ENCODE data around the gene GTSE1. TPM values are rescaled to one million over a fixed set of nuclear protein-coding genes. Genes with fewer than 3 reads are reported as not detected.

GTSE1 gene
- total RNA-seq, 1 donor, result 10.4 TPM

DNA sequence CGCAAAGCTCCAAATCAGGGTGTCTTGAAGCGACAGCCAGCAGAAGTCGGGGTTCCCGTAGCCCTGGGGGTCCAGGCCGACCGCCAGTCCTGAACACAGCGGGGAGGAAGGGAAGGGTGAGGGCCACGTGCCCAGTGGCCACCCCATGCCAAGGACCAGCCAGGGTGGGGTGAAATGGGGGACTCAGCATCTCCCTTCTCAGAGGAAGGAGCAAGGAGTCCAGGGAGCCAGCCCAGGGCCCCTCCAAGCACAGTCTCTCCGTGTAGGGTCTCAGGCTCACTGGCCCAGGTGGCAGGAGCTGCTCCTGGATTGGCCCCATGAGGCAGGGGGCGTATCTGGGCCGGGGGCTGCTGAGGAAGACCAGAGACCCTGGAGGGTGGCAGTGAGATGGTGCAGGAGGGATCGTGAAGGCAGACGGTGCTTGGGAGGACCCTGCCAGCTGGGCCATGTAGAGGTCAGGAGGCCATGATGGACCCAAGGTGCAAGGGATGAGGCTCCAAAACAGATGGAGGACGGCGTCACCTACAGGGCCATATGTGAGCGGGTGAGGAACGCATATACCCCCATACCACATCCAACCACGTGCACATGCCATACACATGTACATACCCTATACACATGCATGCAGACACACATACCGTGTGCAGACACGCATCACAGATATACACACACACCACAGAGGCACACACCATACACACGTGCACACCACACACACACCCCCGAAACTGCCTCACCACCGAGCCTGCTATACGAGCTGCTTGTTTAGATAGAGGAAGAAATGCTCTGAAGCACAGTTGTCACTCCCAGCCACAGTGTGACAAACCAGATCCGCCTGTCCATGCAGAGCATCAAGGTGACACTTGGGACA lies 73.3 kb downstream of the GTSE1 start:
- no peak for DNase-seq (ENCODE audit: low read depth)
- TF ChIP-seq, protein P1, sequence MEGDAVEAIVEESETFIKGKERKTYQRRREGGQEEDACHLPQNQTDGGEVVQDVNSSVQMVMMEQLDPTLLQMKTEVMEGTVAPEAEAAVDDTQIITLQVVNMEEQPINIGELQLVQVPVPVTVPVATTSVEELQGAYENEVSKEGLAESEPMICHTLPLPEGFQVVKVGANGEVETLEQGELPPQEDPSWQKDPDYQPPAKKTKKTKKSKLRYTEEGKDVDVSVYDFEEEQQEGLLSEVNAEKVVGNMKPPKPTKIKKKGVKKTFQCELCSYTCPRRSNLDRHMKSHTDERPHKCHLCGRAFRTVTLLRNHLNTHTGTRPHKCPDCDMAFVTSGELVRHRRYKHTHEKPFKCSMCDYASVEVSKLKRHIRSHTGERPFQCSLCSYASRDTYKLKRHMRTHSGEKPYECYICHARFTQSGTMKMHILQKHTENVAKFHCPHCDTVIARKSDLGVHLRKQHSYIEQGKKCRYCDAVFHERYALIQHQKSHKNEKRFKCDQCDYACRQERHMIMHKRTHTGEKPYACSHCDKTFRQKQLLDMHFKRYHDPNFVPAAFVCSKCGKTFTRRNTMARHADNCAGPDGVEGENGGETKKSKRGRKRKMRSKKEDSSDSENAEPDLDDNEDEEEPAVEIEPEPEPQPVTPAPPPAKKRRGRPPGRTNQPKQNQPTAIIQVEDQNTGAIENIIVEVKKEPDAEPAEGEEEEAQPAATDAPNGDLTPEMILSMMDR (IDR thresholded peaks at IDR 0.05; ENCODE audit: insufficient read depth, low read depth, low read length), result no peak
- H3K4me3 ChIP-seq (ENCODE audit: low read depth, low read length), result no peak overlapping the region

DNA sequence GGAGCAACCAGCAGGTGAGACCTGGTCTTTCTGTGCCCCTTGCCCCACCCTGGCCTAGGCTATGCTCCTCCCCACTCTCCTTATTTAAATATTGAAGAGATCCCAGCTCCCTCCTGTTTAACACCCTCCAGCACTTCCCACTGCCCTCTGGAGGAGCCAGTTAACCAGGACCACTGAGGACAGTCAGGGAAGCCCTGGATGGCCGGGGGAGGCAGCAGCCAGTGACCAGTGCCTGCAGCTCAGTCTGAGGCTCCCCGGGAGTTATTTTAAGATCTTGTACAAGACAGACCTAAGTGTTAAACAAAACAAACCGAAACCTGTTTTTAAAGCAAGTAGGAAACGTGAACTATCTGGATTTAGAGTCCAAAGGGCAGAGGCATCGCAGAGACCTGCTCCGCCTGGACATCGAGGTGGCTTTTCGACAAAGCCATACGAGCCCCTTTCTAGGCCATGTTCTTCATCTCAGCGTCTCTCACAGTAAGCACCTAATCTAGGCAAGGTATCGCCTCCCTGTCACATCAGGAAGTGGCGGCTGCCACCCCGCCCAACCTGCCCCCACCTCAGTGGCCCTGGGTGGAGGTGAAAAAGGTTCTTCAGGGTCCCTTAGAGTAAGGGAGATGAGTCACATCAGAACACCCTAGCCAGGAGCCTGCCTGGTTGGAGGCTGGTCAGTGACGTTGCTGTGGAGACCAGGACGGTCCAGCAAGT lies 74.1 kb downstream of the GTSE1 start:
- no peak overlapping the region for H3K4me3 ChIP-seq (ENCODE audit: low read depth, low read length)
- TF ChIP-seq, protein P1 (IDR thresholded peaks at IDR 0.05; ENCODE audit: insufficient read depth, low read depth, low read length), result no peak
- DNase-seq (ENCODE audit: low read depth), result no peak

DNA sequence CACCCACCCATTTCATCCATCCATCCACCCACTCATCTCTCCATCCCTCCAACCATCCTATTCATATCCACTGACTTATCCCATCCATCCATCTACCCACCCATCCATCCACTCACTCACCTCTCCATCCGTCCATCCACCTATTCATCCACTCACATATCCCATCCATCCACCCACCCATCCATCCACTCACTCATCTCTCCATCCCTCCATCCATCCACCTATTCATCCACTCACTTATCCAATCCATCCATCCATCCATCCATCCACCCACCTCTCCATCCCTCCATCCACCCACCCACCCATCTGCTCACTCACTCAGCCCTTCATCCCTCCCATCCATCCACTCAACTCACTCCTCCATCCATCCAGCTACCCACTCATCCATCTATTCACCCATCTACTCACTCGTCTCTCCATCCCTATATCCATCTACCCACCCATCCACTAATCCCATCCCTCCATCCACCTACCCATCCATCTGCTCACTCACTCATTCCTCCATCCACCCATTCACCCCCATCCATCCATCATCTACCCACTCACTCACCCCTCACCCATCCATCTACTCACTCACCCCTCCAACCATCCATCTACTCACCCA lies 75.1 kb downstream of the GTSE1 start:
- TF ChIP-seq, protein P1 (IDR thresholded peaks at IDR 0.05; ENCODE audit: insufficient read depth, low read depth, low read length), result no peak
- no peak overlapping the region for H3K4me3 ChIP-seq (ENCODE audit: low read depth, low read length)
- DNase-seq (ENCODE audit: low read depth), result no peak

DNA sequence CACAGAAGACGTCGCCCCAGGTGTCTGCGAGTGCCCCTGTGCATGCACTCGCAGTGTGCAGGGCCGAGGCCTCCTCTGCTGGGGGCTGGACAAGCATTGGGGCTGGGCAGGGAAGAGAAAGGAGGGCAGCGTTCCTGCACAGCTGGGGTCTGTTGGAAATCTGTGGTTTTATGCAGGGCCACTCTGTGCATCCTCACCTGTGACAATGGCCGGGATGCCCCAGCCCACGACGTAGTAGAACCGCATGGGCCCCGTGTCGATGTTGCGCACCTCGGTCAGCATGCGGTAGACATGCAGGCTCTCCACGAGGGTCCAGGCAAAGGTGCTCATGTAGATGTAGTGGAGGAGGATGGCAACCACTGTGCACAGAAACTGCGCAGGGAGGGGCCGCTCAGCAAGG lies 76.0 kb downstream of the GTSE1 start:
- DNase-seq (ENCODE audit: low read depth), result no peak
- TF ChIP-seq, protein P1 (IDR thresholded peaks at IDR 0.05; ENCODE audit: insufficient read depth, low read depth, low read length), result no peak
- H3K4me3 ChIP-seq (ENCODE audit: low read depth, low read length), result no peak overlapping the region

DNA sequence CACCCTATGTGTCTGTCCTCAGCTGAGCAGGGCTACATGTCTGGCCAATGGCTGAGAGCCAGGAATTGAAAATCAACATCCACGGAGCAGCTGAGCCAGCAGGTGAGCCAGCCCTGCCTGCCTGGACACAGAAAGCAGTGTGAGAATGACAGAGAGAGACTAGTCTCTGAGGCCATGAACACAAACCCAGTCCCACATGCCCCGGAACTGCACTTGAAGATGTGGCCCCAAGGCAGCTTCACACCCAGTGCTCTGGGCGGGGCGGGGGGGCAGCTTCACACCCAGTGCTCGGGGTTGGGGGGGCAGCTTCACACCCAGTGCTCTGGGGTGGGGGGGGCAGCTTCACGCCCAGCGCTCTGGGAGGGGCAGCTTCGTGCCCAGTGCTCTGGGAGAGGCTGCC lies 76.5 kb downstream of the GTSE1 start:
- TF ChIP-seq, protein P1 (IDR thresholded peaks at IDR 0.05; ENCODE audit: insufficient read depth, low read depth, low read length), result no peak
- H3K4me3 ChIP-seq (ENCODE audit: low read depth, low read length), result no peak overlapping the region

DNA sequence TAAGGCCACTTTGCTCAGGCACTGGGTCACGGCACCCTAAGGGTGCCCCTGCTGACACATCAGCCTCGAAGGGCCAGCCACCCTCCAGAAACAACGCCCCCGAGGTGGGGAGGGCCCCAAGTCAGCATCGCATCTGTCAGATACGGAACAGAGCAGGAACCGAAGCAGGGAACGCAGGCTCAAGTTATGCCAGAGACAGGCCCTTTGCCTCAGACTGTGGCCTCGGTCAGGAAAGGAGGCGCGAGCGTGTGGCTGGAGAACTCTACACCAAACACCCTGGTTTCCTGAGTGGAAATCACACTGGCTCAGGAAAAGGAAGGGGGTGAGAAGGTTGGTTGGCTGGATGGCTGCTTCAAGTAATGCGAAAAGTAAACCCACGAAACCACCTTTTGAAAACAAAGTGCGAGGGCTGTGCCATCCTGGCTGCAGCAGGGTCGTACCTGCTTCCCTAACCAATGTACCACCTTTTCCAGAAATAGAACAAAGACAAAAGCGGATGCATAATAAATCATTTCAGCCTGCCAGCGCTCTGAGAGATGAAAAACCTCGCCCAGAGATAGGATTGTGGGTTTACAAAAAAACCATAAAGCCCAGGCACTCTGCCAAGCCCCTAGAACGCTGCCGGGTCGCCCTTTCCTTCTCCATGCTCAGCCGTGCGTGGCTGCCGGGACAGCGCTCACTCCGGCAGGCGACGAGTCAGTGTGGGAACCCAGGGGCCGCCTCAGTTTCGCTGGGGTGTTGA lies 77.4 kb downstream of the GTSE1 start:
- H3K4me3 ChIP-seq (ENCODE audit: low read depth, low read length), result no peak overlapping the region
- TF ChIP-seq, protein P1 (IDR thresholded peaks at IDR 0.05; ENCODE audit: insufficient read depth, low read depth, low read length), result no peak
- DNase-seq (ENCODE audit: low read depth), result no peak

More for the DNA sequence above, 76.5 kb downstream of the GTSE1 start:
- DNase-seq (ENCODE audit: low read depth), result no peak
